ENCODE results near the gene ING2.
"Not testable (repeated sequence)": the region's sequence is repeated elsewhere in the genome, so short reads cannot be mapped to it uniquely, and the experiment has no call there.

The ING2 gene

GRCh38 chr4:183552274-183553146, 47.7 kb downstream of the ING2 start:
- no peak for DNase-seq

GRCh38 chr4:183553147-183553478, 48.3 kb downstream of the ING2 start:
- DNase-seq: not testable (repeated sequence)

GRCh38 chr4:183553601-183554345, 48.9 kb downstream of the ING2 start:
- no peak for DNase-seq

- DNase-seq: no peak
Observed at GRCh38 chr4:183554346-183554686, 49.5 kb downstream of the ING2 start.

- DNase-seq: no peak
Observed at GRCh38 chr4:183554878-183555585, 50.2 kb downstream of the ING2 start.

- DNase-seq: no peak
Observed at GRCh38 chr4:183556947-183557346, 52.1 kb downstream of the ING2 start.

- DNase-seq: no peak
Observed at GRCh38 chr4:183557611-183558010, 52.8 kb downstream of the ING2 start.

GRCh38 chr4:183558873-183559272, 54.0 kb downstream of the ING2 start:
- DNase-seq: no peak

GRCh38 chr4:183561905-183562304, 57.0 kb downstream of the ING2 start:
- no peak for DNase-seq

All from activated CD8-positive, alpha-beta memory T cell treated with anti-CD3 and anti-CD28 coated beads for 24 hours (primary cell).